ENCODE measurements around the gene NFIC. TPM values are rescaled to one million over a fixed set of nuclear protein-coding genes. Genes with fewer than 3 reads are reported as not detected.
A peak's percentile ranks its signal among the peaks of the same experiment; 100 is the strongest.

NFIC gene
- total RNA-seq, 1 donor from 2014 or later = 38.3 TPM

- Histone ChIP-seq H3K27ac (ENCODE audit: low read depth, low read length) (no peak overlapping the region), H2AFZ (ENCODE audit: low read depth, low read length) (no peak overlapping the region), H3K79me2 (ENCODE audit: insufficient read depth, low read length) (no peaks in the 10 kb centered on the region), H3K9me3 (ENCODE audit: insufficient read depth, low read depth, low read length) (no peaks in the 10 kb centered on the region), H3K27me3 (ENCODE audit: insufficient read depth, low read length) (no peaks in the 10 kb centered on the region), H3K4me2 (ENCODE audit: low read length) (no peak overlapping the region), H4K20me1 (ENCODE audit: insufficient read depth, low read length) (no peaks in the 10 kb centered on the region), H3K4me1 (ENCODE audit: insufficient read depth, low read length) (peaks cover 12% of the 10 kb centered on the region), H3K4me3 (ENCODE audit: insufficient read depth, low read depth, low read length) (no peak overlapping the region), H3K36me3 (ENCODE audit: insufficient read depth, low read length) (no peaks in the 10 kb centered on the region), H3K9ac (ENCODE audit: low read length) (no peak overlapping the region)
- Mint-ChIP-seq H3K27me3 (ENCODE audit: low read depth, unreplicated experiment) (peaks cover 51% of the 10 kb centered on the region), H3K9me3 (ENCODE audit: unreplicated experiment) (no peaks in the 10 kb centered on the region), H3K27ac (ENCODE audit: unreplicated experiment) (no peak overlapping the region), H3K36me3 (ENCODE audit: low read depth, unreplicated experiment) (no peaks in the 10 kb centered on the region), H3K4me3 (ENCODE audit: unreplicated experiment) (no peak overlapping the region), H3K4me1 (ENCODE audit: low read depth, unreplicated experiment) (no peaks in the 10 kb centered on the region)
- DNase-seq (ENCODE audit: low read depth) (no peak), FAIRE-seq (no peak)
- TF ChIP-seq CTCF (IDR thresholded peaks at IDR 0.05; ENCODE audit: insufficient read depth, low read depth, low read length) = no peak
- no peak for TF ChIP-seq EZH2 (IDR thresholded peaks at IDR 0.05; ENCODE audit: insufficient read depth, low read length)
Observed at GRCh38 chr19:3344608-3345598, 21.5 kb upstream of the NFIC start.

- FAIRE-seq (no peak), DNase-seq (ENCODE audit: low read depth) (no peak)
- TF ChIP-seq CTCF (IDR thresholded peaks at IDR 0.05; ENCODE audit: insufficient read depth, low read depth, low read length) = no peak
- no peak for TF ChIP-seq EZH2 (IDR thresholded peaks at IDR 0.05; ENCODE audit: insufficient read depth, low read length)
- Histone ChIP-seq H3K4me2 (ENCODE audit: low read length) (peak overlapping the region; percentile 80), H3K4me3 (ENCODE audit: insufficient read depth, low read depth, low read length) (no peak overlapping the region), H2AFZ (ENCODE audit: low read depth, low read length) (peak overlapping the region; percentile 79), H3K36me3 (ENCODE audit: insufficient read depth, low read length) (no peaks in the 10 kb centered on the region), H3K9me3 (ENCODE audit: insufficient read depth, low read depth, low read length) (no peaks in the 10 kb centered on the region), H3K4me1 (ENCODE audit: insufficient read depth, low read length) (peaks cover 12% of the 10 kb centered on the region), H3K27ac (ENCODE audit: low read depth, low read length) (no peak overlapping the region), H3K9ac (ENCODE audit: low read length) (no peak overlapping the region), H4K20me1 (ENCODE audit: insufficient read depth, low read length) (no peaks in the 10 kb centered on the region), H3K27me3 (ENCODE audit: insufficient read depth, low read length) (no peaks in the 10 kb centered on the region), H3K79me2 (ENCODE audit: insufficient read depth, low read length) (no peaks in the 10 kb centered on the region)
- no peak overlapping the region for H3K27ac Mint-ChIP-seq (ENCODE audit: unreplicated experiment)
- H3K4me1 Mint-ChIP-seq (ENCODE audit: low read depth, unreplicated experiment) = no peaks in the 10 kb centered on the region
- H3K36me3 Mint-ChIP-seq (ENCODE audit: low read depth, unreplicated experiment) = no peaks in the 10 kb centered on the region
- no peaks in the 10 kb centered on the region for H3K9me3 Mint-ChIP-seq (ENCODE audit: unreplicated experiment)
- no peak overlapping the region for H3K4me3 Mint-ChIP-seq (ENCODE audit: unreplicated experiment)
- peaks cover 47% of the 10 kb centered on the region for H3K27me3 Mint-ChIP-seq (ENCODE audit: low read depth, unreplicated experiment)
Observed at GRCh38 chr19:3345850-3346460, 20.4 kb upstream of the NFIC start.

All from astrocyte (in vitro differentiated cells and primary cell).